GM12891 (cell line): ENCODE measurements around the gene SMIM21.

Experiments
- POLR2A ChIP-seq: IDR thresholded peaks from 2 replicates; pipeline ENCODE4 v1.6.1; 2011; ENCODE audit warnings: low read depth, low read length, control low read depth
- SPI1 ChIP-seq: IDR thresholded peaks from 2 replicates; pipeline ENCODE4 v1.6.1; 2011; ENCODE audit warnings: low read depth, low read length, control low read depth
- TAF1 ChIP-seq: IDR thresholded peaks from 2 replicates; pipeline ENCODE4 v1.6.1; 2011; ENCODE audit warnings: low read depth, low read length, control low read depth

- TF ChIP-seq TAF1: no peak
- TF ChIP-seq POLR2A: no peak
- TF ChIP-seq SPI1: no peak
Observed at GRCh38 chr18:75471850-75472249, 44.3 kb upstream of the SMIM21 start.
